Upper lobe of left lung (tissue), 6 donors: Measurements from ENCODE around the gene TNFRSF14. TPM values are rescaled to one million over a fixed set of nuclear protein-coding genes. Genes with fewer than 3 reads are reported as not detected.

Source experiments
- ATAC-seq, 2 donors: fragments of 200-7000 bp; cut with Tn5 transposase; one replicate each; pipeline ENCODE4 v1.9.1; 2022; ENCODE audit warnings: mild to moderate bottlenecking in 2 of 2, moderate library complexity in 2 of 2; ENCODE audit not compliant: low FRiP score in 2 of 2
- DNase-seq, 2 donors: peaks; one replicate each; pipeline ENCODE4 v3.0.0-alpha.2; 2019 to 2020
- H3K27ac ChIP-seq, 4 donors: fragments of 200-600 bp; sonication (generic); one replicate each; pipeline ENCODE4 v1.5.1; 2016 to 2019
- H3K27me3 ChIP-seq, 4 donors: fragments of 200-600 bp; sonication (generic); one replicate each; pipeline ENCODE4 v1.5.1; 2017 to 2019
- H3K36me3 ChIP-seq, 4 donors: fragments of 200-600 bp; sonication (generic); one replicate each; pipeline ENCODE4 v1.5.1; 2016 to 2019
- H3K4me1 ChIP-seq, 4 donors: fragments of 200-600 bp; sonication (generic); one replicate each; pipeline ENCODE4 v1.5.1; 2018 to 2019
- H3K4me3 ChIP-seq, 4 donors: fragments of 200-600 bp; sonication (generic); one replicate each; pipeline ENCODE4 v1.5.1; 2017 to 2019; ENCODE audit warnings: mild to moderate bottlenecking in 2 of 4, moderate library complexity in 1 of 4
- H3K9me3 ChIP-seq, 4 donors: fragments of 200-600 bp; sonication (generic); one replicate each; pipeline ENCODE4 v1.5.1; 2018 to 2019
- CTCF ChIP-seq, 6 experiments: fragments of 450-650 bp in 4 of 6; fragments of 200-600 bp in 2 of 6; sonication (generic) in 2 of 6; IDR thresholded peaks; one replicate each; pipeline ENCODE4 v1.5.1; 2016 to 2019; ENCODE audit warnings: antibody characterized with exemption in 6 of 6
- EP300 ChIP-seq, 4 donors: sonication (generic); formaldehyde crosslinking; IDR thresholded peaks; one replicate each; pipeline ENCODE4 v1.5.1; 2017; ENCODE audit warnings: antibody characterized with exemption in 4 of 4, control low read depth in 2 of 4
- POLR2A ChIP-seq, 4 donors: fragments of 450-650 bp; IDR thresholded peaks; one replicate each; pipeline ENCODE4 v1.5.1; 2016 to 2017; ENCODE audit warnings: antibody characterized with exemption in 4 of 4, mild to moderate bottlenecking in 2 of 4
- POLR2AphosphoS5 ChIP-seq, 2 donors: sonication (generic); formaldehyde crosslinking; IDR thresholded peaks; one replicate each; pipeline ENCODE4 v1.5.1; 2017; ENCODE audit warnings: antibody characterized with exemption in 2 of 2
- WGBS, 2 donors: methylation state at CpG; one replicate each; pipeline ENCODE4 v1.1.5; 2017 to 2018; 5-methylcytosine and 5-hydroxymethylcytosine counted together
- total RNA-seq, 6 donors: library from RNA; depleted of rRNA in 4 of 6; stranded (reverse); fragments of >200 nt in 4 of 6; gene quantifications; one replicate each; pipeline versions ENCODE4 v1.1.0 to v1.2.1, GENCODE V29; 2016 to 2021
- donor health status: DM: no; HTN: no; CAD: no; lungs with moderate emphysema.
- donor health status: DM: no; HTN: yes; CAD: no; lungs with severe emphysema.

TNFRSF14 gene
- total RNA-seq, 6 donors from 2014 or later: 61.1 to 641 (median 147) TPM

DNA sequence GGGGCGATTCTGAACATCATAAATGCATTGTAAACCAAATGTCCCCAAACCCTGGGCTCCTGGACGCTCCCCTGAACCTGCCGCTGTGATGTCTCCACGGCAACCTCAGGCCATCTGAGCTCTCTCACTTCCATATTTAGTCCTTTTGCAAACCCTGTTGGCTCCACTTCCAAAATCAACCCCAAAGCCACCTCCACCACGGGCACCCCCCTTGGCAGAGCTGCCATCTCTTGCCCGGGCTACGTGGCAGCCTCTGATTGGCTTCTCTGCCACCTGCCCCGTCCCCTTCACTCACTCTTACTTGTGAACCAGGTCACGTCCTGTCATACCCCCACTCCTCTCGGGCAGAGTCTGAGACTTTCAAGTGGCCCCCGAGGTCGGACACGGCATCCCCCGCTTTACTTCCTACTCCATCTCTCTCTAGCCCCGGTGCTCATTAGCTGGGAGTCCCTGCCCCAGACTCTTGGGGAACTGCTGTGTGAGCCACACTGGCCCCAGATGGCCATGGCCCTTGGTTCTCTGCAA is 46.2 kb downstream of the TNFRSF14 start:
- WGBS, 2 donors: 74 to 77% methylated on average over 15 of the region's 15 CpGs
- no peaks in the 10 kb centered on the region for H3K27me3 ChIP-seq
- DNase-seq: peak in 1 of 2 donors; percentile 10

GRCh38 chr1:2602866-2603520 is 46.8 kb downstream of the TNFRSF14 start:
- no peak overlapping the region for H3K4me3 ChIP-seq
- no peak for TF ChIP-seq POLR2A (IDR thresholded peaks at IDR 0.05)
- TF ChIP-seq POLR2AphosphoS5 (IDR thresholded peaks at IDR 0.05): no peak
- TF ChIP-seq CTCF (IDR thresholded peaks at IDR 0.05): no peak
- TF ChIP-seq EP300 (IDR thresholded peaks at IDR 0.05): no peak
- no peaks in the 10 kb centered on the region for H3K27me3 ChIP-seq
- H3K4me1 ChIP-seq: peaks cover 0 to 8% (median 0%) of the 10 kb centered on the region in 4 donors
- peaks cover 0 to 4% (median 0%) of the 10 kb centered on the region in 4 donors for H3K9me3 ChIP-seq
- ATAC-seq: no peak
- H3K27ac ChIP-seq: no peak overlapping the region
- 86 to 87% methylated on average over 11 to 17 of the region's 18 CpGs for WGBS, 2 donors
- no peaks in the 10 kb centered on the region for H3K36me3 ChIP-seq
- peak in 1 of 2 donors; percentile 58 for DNase-seq

More for the DNA sequence above, 46.2 kb downstream of the TNFRSF14 start:
- no peak overlapping the region for H3K4me3 ChIP-seq
- no peaks in the 10 kb centered on the region for H3K36me3 ChIP-seq
- H3K27ac ChIP-seq: no peak overlapping the region
- H3K4me1 ChIP-seq: peaks cover 0 to 3% (median 0%) of the 10 kb centered on the region in 4 donors
- no peak for TF ChIP-seq POLR2AphosphoS5 (IDR thresholded peaks at IDR 0.05)
- peaks cover 0 to 4% (median 0%) of the 10 kb centered on the region in 4 donors for H3K9me3 ChIP-seq
- no peak for ATAC-seq

- no peaks in the 10 kb centered on the region for H3K36me3 ChIP-seq
- no peaks in the 10 kb centered on the region for H3K27me3 ChIP-seq
- DNase-seq: peak in 1 of 2 donors; percentile 71
- H3K4me3 ChIP-seq: no peak overlapping the region
- H3K4me1 ChIP-seq: peaks cover 0 to 11% (median 0%) of the 10 kb centered on the region in 4 donors
- H3K9me3 ChIP-seq: peaks cover 0 to under 1% (median 0%) of the 10 kb centered on the region in 4 donors
- WGBS, 2 donors: 75% methylated on average over 23 of the region's 25 CpGs; no CpG with 5 or more reads in 1 of the 2 donors
- TF ChIP-seq POLR2AphosphoS5 (IDR thresholded peaks at IDR 0.05): no peak
- TF ChIP-seq POLR2A (IDR thresholded peaks at IDR 0.05): no peak
- TF ChIP-seq EP300 (IDR thresholded peaks at IDR 0.05): no peak
- no peak for ATAC-seq
- H3K27ac ChIP-seq: no peak overlapping the region
Measured at GRCh38 chr1:2603521-2604155, 47.5 kb downstream of the TNFRSF14 start.

DNA sequence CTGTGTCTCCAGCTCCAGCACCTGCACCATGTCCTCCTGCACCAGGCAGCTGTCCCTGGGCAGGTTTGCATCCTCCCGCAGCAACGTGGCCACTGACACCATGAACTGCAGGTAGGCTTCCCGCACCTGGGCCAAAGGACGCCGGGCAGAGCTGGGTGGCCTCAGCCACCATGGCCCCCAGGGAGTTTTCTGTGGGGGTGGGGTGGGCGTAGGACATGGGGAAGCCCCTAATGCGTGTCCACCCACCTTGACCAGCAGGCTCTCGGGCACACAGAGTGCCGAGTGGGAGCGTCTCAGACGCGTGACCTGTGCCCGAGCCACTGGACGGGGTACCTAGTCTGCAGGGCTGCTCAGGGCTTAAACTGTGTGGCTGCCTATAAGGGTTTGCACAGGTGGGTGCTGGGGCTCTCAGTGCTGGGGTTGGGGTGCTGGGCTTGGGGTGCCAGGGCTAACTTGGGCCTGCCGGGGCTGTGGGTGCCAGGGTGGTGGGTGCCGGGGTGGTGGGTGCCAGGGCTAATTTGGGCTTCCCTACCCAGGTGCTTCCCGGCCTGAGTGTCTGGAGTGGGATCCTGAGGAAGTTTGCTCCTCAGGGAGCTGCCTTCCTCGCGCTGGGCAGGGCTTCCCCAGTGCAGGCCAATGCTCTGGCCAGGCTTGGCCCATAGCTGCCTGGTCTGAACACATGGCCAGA is 48.1 kb downstream of the TNFRSF14 start:
- Histone ChIP-seq H3K4me3 (no peak overlapping the region), H3K4me1 (peaks cover 0 to 11% (median 0%) of the 10 kb centered on the region in 4 donors), H3K27ac (no peak overlapping the region), H3K9me3 (no peaks in the 10 kb centered on the region), H3K36me3 (no peaks in the 10 kb centered on the region), H3K27me3 (no peaks in the 10 kb centered on the region)
- 87% methylated on average over 19 of the region's 19 CpGs; no CpG with 5 or more reads in 1 of the 2 donors for WGBS, 2 donors
- DNase-seq (peak in 1 of 2 donors; percentile 71), ATAC-seq (no peak)
- TF ChIP-seq POLR2A (IDR thresholded peaks at IDR 0.05) (no peak), EP300 (IDR thresholded peaks at IDR 0.05) (no peak), POLR2AphosphoS5 (IDR thresholded peaks at IDR 0.05) (no peak), CTCF (IDR thresholded peaks at IDR 0.05) (no peak)

GRCh38 chr1:2604844-2605508 is 48.8 kb downstream of the TNFRSF14 start:
- no peaks in the 10 kb centered on the region for H3K36me3 ChIP-seq
- DNase-seq (peak in 1 of 2 donors; percentile 47), ATAC-seq (no peak)
- H3K27me3 ChIP-seq: no peaks in the 10 kb centered on the region
- H3K9me3 ChIP-seq: no peaks in the 10 kb centered on the region
- peaks cover 0 to 11% (median 0%) of the 10 kb centered on the region in 4 donors for H3K4me1 ChIP-seq
- no peak overlapping the region for H3K4me3 ChIP-seq
- TF ChIP-seq POLR2AphosphoS5 (IDR thresholded peaks at IDR 0.05) (no peak), POLR2A (IDR thresholded peaks at IDR 0.05) (no peak), EP300 (IDR thresholded peaks at IDR 0.05) (no peak), CTCF (IDR thresholded peaks at IDR 0.05) (no peak)
- 86 to 87% methylated on average over 10 to 14 of the region's 14 CpGs for WGBS, 2 donors
- H3K27ac ChIP-seq: no peak overlapping the region
